ENCODE measurements around the gene NFATC1.

GRCh38 chr18:79507546-79508480 lies 112.1 kb downstream of the NFATC1 start:
- TF ChIP-seq CTCF (IDR thresholded peaks at IDR 0.05 in 4 of 5, conservative IDR thresholded peaks at IDR 0.05 in 1 of 5) (no peak), POLR2A (IDR thresholded peaks at IDR 0.05) (peak; percentile 13 to 19)
